H1 (cell line): ENCODE data around the gene TCN2. TPM values are rescaled to one million over a fixed set of nuclear protein-coding genes. Genes with fewer than 3 reads are reported as not detected.
"Not testable (repeated sequence)": the region's sequence is repeated elsewhere in the genome, so short reads cannot be mapped to it uniquely, and the experiment has no call there.

Experiments used
- CTCF ChIA-PET: fragments of 300-600 bp; sonication (Branson Sonifier 250); formaldehyde crosslinking; loops from one replicate; lab custom pipeline; 2021; ENCODE audit not compliant: partially characterized antibody; lab: Charles Lee
- POLR2A ChIA-PET: fragments of 300-600 bp; sonication (Branson Sonifier 250); formaldehyde crosslinking; loops from one replicate; lab custom pipeline; 2021; ENCODE audit warnings: inconsistent platforms; ENCODE audit not compliant: partially characterized antibody; lab: Charles Lee
- DNase-seq, 2 experiments: peaks; one replicate each; pipeline versions ENCODE4 v3.0.0 to v3.0.0-alpha.2; 2010 to 2022; ENCODE audit warnings: low spot score in 2 of 2, low read depth in 1 of 2, mixed read lengths in 1 of 2
- FAIRE-seq: peaks from 2 replicates; lab custom pipeline; 2011; peaks lifted over from hg19 to GRCh38; lab: Jason Lieb, UNC
- H2AFZ ChIP-seq: 2 replicates; pipeline ENCODE4 v1.8.1; 2012; ENCODE audit warnings: low read length, inconsistent platforms
- H2AK5ac ChIP-seq: 2 replicates; pipeline ENCODE4 v1.6.1; 2013; ENCODE audit warnings: low read depth, low read length
- H2BK120ac ChIP-seq: replicated peaks from 2 replicates; pipeline ENCODE3; 2013; ENCODE audit warnings: low read depth, low read length, inconsistent platforms
- H2BK12ac ChIP-seq: 2 replicates; pipeline ENCODE4 v1.6.1; 2013; ENCODE audit warnings: low read depth, low read length
- H2BK15ac ChIP-seq: 2 replicates; pipeline ENCODE4 v1.6.1; 2013; ENCODE audit warnings: low read length
- H2BK20ac ChIP-seq: 2 replicates; pipeline ENCODE4 v1.6.1; 2013; ENCODE audit warnings: low read length
- H2BK5ac ChIP-seq: 2 replicates; pipeline ENCODE4 v1.6.1; 2013; ENCODE audit warnings: low read depth, low read length
- H3K14ac ChIP-seq: 2 replicates; pipeline ENCODE4 v1.6.1; 2013; ENCODE audit warnings: inconsistent platforms; ENCODE audit not compliant: insufficient read length
- H3K18ac ChIP-seq: 2 replicates; pipeline ENCODE4 v1.6.1; 2013; ENCODE audit warnings: low read length; ENCODE audit errors: extremely low read depth
- H3K23ac ChIP-seq: 2 replicates; pipeline ENCODE4 v1.6.1; 2013; ENCODE audit warnings: inconsistent platforms; ENCODE audit not compliant: insufficient read length
- H3K23me2 ChIP-seq: 2 replicates; pipeline ENCODE4 v1.6.1; 2013; ENCODE audit warnings: low read depth, low read length
- H3K27ac ChIP-seq: 2 replicates; pipeline ENCODE4 v1.6.1; 2011; ENCODE audit warnings: low read depth, low read length, inconsistent platforms
- H3K27me3 ChIP-seq, 4 experiments: replicated peaks in 1 of 4; 1 replicate in 1 of 4; 2 replicates in 3 of 4; pipeline versions ENCODE4 v1.6.1 to v1.8.1; 2011 to 2013; ENCODE audit warnings: low read length in 3 of 4, mild to moderate bottlenecking in 3 of 4, inconsistent platforms in 2 of 4, mixed read lengths in 2 of 4, moderate library complexity in 1 of 4; ENCODE audit not compliant: control insufficient read depth in 3 of 4, insufficient read depth in 3 of 4; ENCODE audit errors: extremely low read depth in 1 of 4
- H3K36me3 ChIP-seq, 4 experiments: 2 replicates each; pipeline versions ENCODE4 v1.6.1 to v1.8.1; 2011 to 2013; ENCODE audit warnings: mild to moderate bottlenecking in 4 of 4, low read length in 3 of 4, moderate library complexity in 2 of 4, control low read depth in 1 of 4, inconsistent platforms in 1 of 4; ENCODE audit not compliant: insufficient read depth in 4 of 4, control insufficient read depth in 2 of 4
- H3K4ac ChIP-seq: replicated peaks from 2 replicates; pipeline ENCODE3; 2013; ENCODE audit warnings: low read length, low read depth, mixed read lengths, inconsistent platforms; ENCODE audit not compliant: insufficient read length
- H3K4me1 ChIP-seq, 4 experiments: replicated peaks in 1 of 4; 1 replicate in 1 of 4; 2 replicates in 3 of 4; pipeline versions ENCODE4 v1.6.1 to v1.8.1; 2011 to 2013; ENCODE audit warnings: low read length in 3 of 4, inconsistent platforms in 2 of 4, mixed read lengths in 1 of 4; ENCODE audit not compliant: insufficient read depth in 4 of 4, control insufficient read depth in 3 of 4
- H3K4me2 ChIP-seq, 2 experiments: 2 replicates each; pipeline versions ENCODE4 v1.6.1 to v1.8.1; 2011 to 2013; ENCODE audit warnings: low read depth in 2 of 2, low read length in 2 of 2, control low read depth in 1 of 2, inconsistent platforms in 1 of 2, mild to moderate bottlenecking in 1 of 2; ENCODE audit not compliant: insufficient read depth in 1 of 2
- H3K4me3 ChIP-seq, 4 experiments: fragments of 200-600, 300-600 bp in 1 of 4; sonication (generic), shearing (Covaris generic), sonication (Bioruptor Twin) in 1 of 4; 2 replicates each; pipeline versions ENCODE4 v1.5.1 to v1.8.1; 2011 to 2016; ENCODE audit warnings: low read length in 4 of 4, low read depth in 3 of 4, control low read depth in 2 of 4, inconsistent platforms in 2 of 4, mild to moderate bottlenecking in 2 of 4, mixed read lengths in 1 of 4, moderate library complexity in 1 of 4; ENCODE audit not compliant: insufficient read depth in 2 of 4; ENCODE audit errors: extremely low read depth in 1 of 4
- H3K56ac ChIP-seq: replicated peaks from 2 replicates; pipeline ENCODE3; 2013; ENCODE audit warnings: low read depth, mild to moderate bottlenecking, mixed read lengths, low read length, inconsistent platforms; ENCODE audit not compliant: insufficient read length
- H3K79me1 ChIP-seq: 2 replicates; pipeline ENCODE4 v1.6.1; 2013; ENCODE audit warnings: low read depth, low read length, control low read depth
- H3K79me2 ChIP-seq, 2 experiments: 2 replicates each; pipeline versions ENCODE4 v1.6.1 to v1.8.1; 2012 to 2013; ENCODE audit warnings: low read length in 2 of 2, mild to moderate bottlenecking in 2 of 2, inconsistent platforms in 1 of 2; ENCODE audit not compliant: insufficient read depth in 2 of 2, control insufficient read depth in 1 of 2
- H3K9ac ChIP-seq, 4 experiments: replicated peaks in 1 of 4; 1 replicate in 1 of 4; 2 replicates in 3 of 4; pipeline versions ENCODE4 v1.6.1 to v1.8.1; 2011 to 2013; ENCODE audit warnings: low read depth in 3 of 4, low read length in 3 of 4, control low read depth in 2 of 4, mild to moderate bottlenecking in 2 of 4, moderate library complexity in 2 of 4, inconsistent platforms in 1 of 4; ENCODE audit errors: extremely low read depth in 1 of 4
- H3K9me3 ChIP-seq, 2 experiments: 2 replicates each; pipeline versions ENCODE4 v1.6.1 to v1.8.1; 2012 to 2013; ENCODE audit warnings: mild to moderate bottlenecking in 2 of 2, moderate library complexity in 2 of 2, control low read depth in 1 of 2, inconsistent platforms in 1 of 2, low read depth in 1 of 2, low read length in 1 of 2, mixed read lengths in 1 of 2; ENCODE audit not compliant: insufficient read depth in 2 of 2
- H4K20me1 ChIP-seq, 2 experiments: replicated peaks in 1 of 2; 2 replicates each; pipeline versions ENCODE3 to v1.8.1; 2011 to 2013; ENCODE audit warnings: inconsistent platforms in 2 of 2, low read length in 2 of 2, mild to moderate bottlenecking in 1 of 2; ENCODE audit not compliant: insufficient read depth in 2 of 2, control insufficient read depth in 1 of 2
- H4K5ac ChIP-seq: 2 replicates; pipeline ENCODE4 v1.6.1; 2013; ENCODE audit warnings: low read length, low read depth, mixed read lengths, inconsistent platforms; ENCODE audit not compliant: insufficient read length
- H4K8ac ChIP-seq: 2 replicates; pipeline ENCODE4 v1.8.0; 2013; ENCODE audit warnings: mild to moderate bottlenecking, moderate library complexity, low read length, inconsistent platforms; ENCODE audit not compliant: insufficient read depth; ENCODE audit errors: extremely low read depth
- H4K91ac ChIP-seq: replicated peaks from 2 replicates; pipeline ENCODE3; 2013; ENCODE audit warnings: low read length, mixed read lengths, inconsistent platforms; ENCODE audit not compliant: insufficient read length
- WGBS, 2 experiments: shearing (Covaris generic) in 1 of 2; methylation state at CpG; one replicate each; pipeline versions ENCODE4 v1.1.6 to v1.1.7; 2013 to 2015; ENCODE audit warnings: low lambda C conversion rate in 2 of 2, mixed read lengths in 2 of 2, inconsistent platforms in 1 of 2, low coverage in 1 of 2, missing lambda C conversion rate in 1 of 2; ENCODE audit not compliant: insufficient replicate concordance in 2 of 2, insufficient coverage in 1 of 2, insufficient read length in 1 of 2; ENCODE audit errors: extremely low coverage in 1 of 2, missing lambda C conversion rate in 1 of 2; 5-methylcytosine and 5-hydroxymethylcytosine counted together
- polyA plus RNA-seq, 7 experiments: library from polyadenylated mRNA; depleted of rRNA in 3 of 7; stranded (reverse) in 5 of 7; unstranded in 2 of 7; fragments of >200 nt in 5 of 7; fragments of 200-250 nt in 2 of 7; gene quantifications; 1 replicate in 5 of 7; 2 replicates in 1 of 7; 4 replicates in 1 of 7; pipeline versions ENCODE4 v1.2.1 to v1.2.3, GENCODE V29; 2011 to 2013; ENCODE audit warnings: missing spikeins in 2 of 7, mixed read lengths in 2 of 7
- total RNA-seq: library from RNA; stranded (reverse); fragmentation: NEBNext Ultra II Directional; extraction: Animal tissue kit (Norgen Biotek cat#: 25700); gene quantifications from 2 replicates; pipeline ENCODE4 v1.2.1, GENCODE V29; 2021

Gene TCN2
- total and polyA plus RNA-seq, 2 of the 8 experiments (the other 6 are each of a cell fraction or from before 2014, with no cell fraction given) = 30.0 to 87.8 TPM

DNA sequence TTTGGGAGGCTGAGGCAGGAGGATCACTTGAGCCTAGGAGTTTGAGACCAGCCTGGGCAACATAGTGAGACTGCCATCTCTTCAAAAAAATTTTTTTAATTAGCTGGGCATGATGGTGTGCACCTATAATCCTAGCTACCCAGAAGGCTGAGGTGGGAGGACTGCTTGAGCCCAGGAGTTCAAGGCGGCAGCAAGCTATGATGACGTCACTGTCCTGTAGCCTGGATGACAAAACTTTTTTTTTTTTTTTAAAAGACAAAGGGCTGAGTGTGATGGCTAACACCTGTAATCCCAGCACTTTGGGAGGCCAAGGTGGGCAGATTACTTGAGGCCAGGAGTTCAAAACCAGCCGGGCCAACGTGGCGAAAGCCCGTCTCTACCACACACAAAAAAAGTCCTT, 12.9 kb downstream of the TCN2 start:
- not testable (repeated sequence) for H3K79me1 ChIP-seq, H3K56ac ChIP-seq, H3K9me3 ChIP-seq, H2AFZ ChIP-seq, H2AK5ac ChIP-seq, H4K91ac ChIP-seq, H3K4me1 ChIP-seq, H3K27ac ChIP-seq, H4K20me1 ChIP-seq, H4K5ac ChIP-seq, H3K4me3 ChIP-seq, H4K8ac ChIP-seq, H3K23ac ChIP-seq, H3K4ac ChIP-seq, H2BK12ac ChIP-seq, H3K9ac ChIP-seq, FAIRE-seq, H3K79me2 ChIP-seq, H2BK20ac ChIP-seq, H3K23me2 ChIP-seq, H2BK15ac ChIP-seq, H2BK120ac ChIP-seq, DNase-seq, H3K27me3 ChIP-seq, H3K4me2 ChIP-seq, H3K18ac ChIP-seq, H2BK5ac ChIP-seq, H3K14ac ChIP-seq
- 93% methylated on average over 6 of the region's 6 CpGs; no CpG with 5 or more reads in 1 of the 2 experiments for WGBS, 2 experiments
- CTCF ChIA-PET = interaction anchor here (0.6 to 4.0 kb wide), 4 partner anchors 15 to 310 kb away, joined by 3 to 21 read pairs (median 4); partner anchors contain the start of gene SLC35E4
- H3K36me3 ChIP-seq = peaks cover 5 to 53% (median 39%) of the 10 kb centered on the region in 4 experiments; a peak in 7 of 8 replicates
- POLR2A ChIA-PET = interaction anchor here (1.1 to 2.9 kb wide), 3 partner anchors 9 to 12 kb away, joined by 3 to 10 read pairs (median 3); partner anchors contain the start of gene TCN2
